Measurements from ENCODE around the gene LIME1.

Gene LIME1

GRCh38 chr20:63742381-63743024 lies 6.0 kb downstream of the LIME1 start:
- H3K27ac ChIP-seq: peak overlapping the region; percentile 98
- TF ChIP-seq ZFX (IDR thresholded peaks at IDR 0.05; ENCODE audit: borderline replicate concordance): no peak
- TF ChIP-seq CTCF (IDR thresholded peaks at IDR 0.05): no peak

- no peak for TF ChIP-seq ZFX (IDR thresholded peaks at IDR 0.05; ENCODE audit: borderline replicate concordance)
- H3K27ac ChIP-seq: no peak overlapping the region
These were observed 6.9 kb downstream of the LIME1 start for GRCh38 chr20:63743210-63743970.

GRCh38 chr20:63744158-63744557 lies 7.7 kb downstream of the LIME1 start:
- H3K27ac ChIP-seq: no peak overlapping the region
- no peak for TF ChIP-seq CTCF (IDR thresholded peaks at IDR 0.05)
- no peak for TF ChIP-seq ZFX (IDR thresholded peaks at IDR 0.05; ENCODE audit: borderline replicate concordance)

- H3K27ac ChIP-seq: no peak overlapping the region
- no peak for TF ChIP-seq CTCF (IDR thresholded peaks at IDR 0.05)
- TF ChIP-seq ZFX (IDR thresholded peaks at IDR 0.05; ENCODE audit: borderline replicate concordance): no peak
These were observed 8.3 kb downstream of the LIME1 start for GRCh38 chr20:63744574-63745423.

- H3K27ac ChIP-seq: no peak overlapping the region
- no peak for TF ChIP-seq ZFX (IDR thresholded peaks at IDR 0.05; ENCODE audit: borderline replicate concordance)
- TF ChIP-seq CTCF (IDR thresholded peaks at IDR 0.05): no peak
These were observed 9.0 kb downstream of the LIME1 start for GRCh38 chr20:63745424-63745805.

GRCh38 chr20:63745961-63746731 lies 9.7 kb downstream of the LIME1 start:
- H3K27ac ChIP-seq: no peak overlapping the region
- TF ChIP-seq ZFX (IDR thresholded peaks at IDR 0.05; ENCODE audit: borderline replicate concordance) (no peak), CTCF (IDR thresholded peaks at IDR 0.05) (no peak)

- TF ChIP-seq ZFX (IDR thresholded peaks at IDR 0.05; ENCODE audit: borderline replicate concordance) (no peak), CTCF (IDR thresholded peaks at IDR 0.05) (no peak)
- H3K27ac ChIP-seq: no peak overlapping the region
These were observed 10.4 kb downstream of the LIME1 start for GRCh38 chr20:63746751-63747315.
